WI38 (cell line): Measurements from ENCODE around the gene MRPL34.

Source experiments
- H3K4me3 ChIP-seq: 2 replicates; pipeline ENCODE4 v1.5.1; 2011; ENCODE audit warnings: low read depth, mild to moderate bottlenecking, control low read depth, low read length
- TF ChIP-seq, protein P1 (sequence below): IDR thresholded peaks from 2 replicates; pipeline ENCODE4 v1.5.1; 2012; ENCODE audit warnings: low read depth, mild to moderate bottlenecking, control low read depth, low read length

Gene MRPL34

GRCh38 chr19:17275441-17276175 is 30.1 kb upstream of the MRPL34 start:
- no peak overlapping the region for H3K4me3 ChIP-seq
- TF ChIP-seq, protein P1, sequence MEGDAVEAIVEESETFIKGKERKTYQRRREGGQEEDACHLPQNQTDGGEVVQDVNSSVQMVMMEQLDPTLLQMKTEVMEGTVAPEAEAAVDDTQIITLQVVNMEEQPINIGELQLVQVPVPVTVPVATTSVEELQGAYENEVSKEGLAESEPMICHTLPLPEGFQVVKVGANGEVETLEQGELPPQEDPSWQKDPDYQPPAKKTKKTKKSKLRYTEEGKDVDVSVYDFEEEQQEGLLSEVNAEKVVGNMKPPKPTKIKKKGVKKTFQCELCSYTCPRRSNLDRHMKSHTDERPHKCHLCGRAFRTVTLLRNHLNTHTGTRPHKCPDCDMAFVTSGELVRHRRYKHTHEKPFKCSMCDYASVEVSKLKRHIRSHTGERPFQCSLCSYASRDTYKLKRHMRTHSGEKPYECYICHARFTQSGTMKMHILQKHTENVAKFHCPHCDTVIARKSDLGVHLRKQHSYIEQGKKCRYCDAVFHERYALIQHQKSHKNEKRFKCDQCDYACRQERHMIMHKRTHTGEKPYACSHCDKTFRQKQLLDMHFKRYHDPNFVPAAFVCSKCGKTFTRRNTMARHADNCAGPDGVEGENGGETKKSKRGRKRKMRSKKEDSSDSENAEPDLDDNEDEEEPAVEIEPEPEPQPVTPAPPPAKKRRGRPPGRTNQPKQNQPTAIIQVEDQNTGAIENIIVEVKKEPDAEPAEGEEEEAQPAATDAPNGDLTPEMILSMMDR, result no peak

- TF ChIP-seq, protein P1, result no peak
- no peak overlapping the region for H3K4me3 ChIP-seq
Observed at GRCh38 chr19:17279436-17279835, 26.2 kb upstream of the MRPL34 start.

- peak within 1 kb of the TSS; percentile 50 for H3K4me3 ChIP-seq
- TF ChIP-seq, protein P1, result no peak
Observed at GRCh38 chr19:17281391-17282304, 24.0 kb upstream of the MRPL34 start, which contains the start of gene ANKLE1. Gene ANKLE1, plus strand, starts transcription at chr19:17281901. Its CDS starts 20 bp downstream, at chr19:17281921.

DNA sequence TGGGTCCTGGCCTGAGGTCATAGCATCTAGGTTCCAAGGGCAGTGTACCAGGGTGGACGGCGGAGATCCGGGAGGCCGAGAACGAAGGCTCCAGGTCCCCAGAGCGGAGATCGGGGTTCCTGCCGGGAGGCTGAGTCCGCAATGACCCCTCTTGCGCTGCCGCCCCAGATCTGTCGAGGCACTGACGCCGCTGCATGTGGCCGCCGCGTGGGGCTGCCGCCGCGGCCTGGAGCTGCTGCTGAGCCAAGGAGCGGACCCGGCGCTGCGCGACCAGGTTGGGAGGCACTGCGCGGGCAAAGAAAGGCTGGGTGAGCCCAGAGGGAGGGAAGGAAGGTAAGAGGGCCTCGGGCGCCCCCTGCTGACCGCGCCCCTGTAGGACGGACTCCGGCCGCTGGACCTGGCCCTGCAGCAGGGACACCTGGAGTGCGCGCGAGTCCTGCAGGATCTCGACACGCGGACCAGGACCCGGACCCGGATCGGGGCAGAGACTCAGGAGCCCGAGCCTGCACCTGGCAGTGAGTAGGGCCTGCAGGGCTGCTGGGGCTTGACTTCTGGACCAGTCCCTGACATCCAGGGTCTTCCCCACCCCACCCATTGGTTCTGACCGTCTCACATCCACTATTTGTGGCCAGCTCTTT is 23.1 kb upstream of the MRPL34 start:
- H3K4me3 ChIP-seq, result peak overlapping the region; percentile 50

GRCh38 chr19:17283504-17283996 is 22.1 kb upstream of the MRPL34 start:
- TF ChIP-seq, protein P1, result no peak
- no peak overlapping the region for H3K4me3 ChIP-seq

More for the DNA sequence above, 23.1 kb upstream of the MRPL34 start:
- TF ChIP-seq, protein P1, result peak; percentile 85

DNA sequence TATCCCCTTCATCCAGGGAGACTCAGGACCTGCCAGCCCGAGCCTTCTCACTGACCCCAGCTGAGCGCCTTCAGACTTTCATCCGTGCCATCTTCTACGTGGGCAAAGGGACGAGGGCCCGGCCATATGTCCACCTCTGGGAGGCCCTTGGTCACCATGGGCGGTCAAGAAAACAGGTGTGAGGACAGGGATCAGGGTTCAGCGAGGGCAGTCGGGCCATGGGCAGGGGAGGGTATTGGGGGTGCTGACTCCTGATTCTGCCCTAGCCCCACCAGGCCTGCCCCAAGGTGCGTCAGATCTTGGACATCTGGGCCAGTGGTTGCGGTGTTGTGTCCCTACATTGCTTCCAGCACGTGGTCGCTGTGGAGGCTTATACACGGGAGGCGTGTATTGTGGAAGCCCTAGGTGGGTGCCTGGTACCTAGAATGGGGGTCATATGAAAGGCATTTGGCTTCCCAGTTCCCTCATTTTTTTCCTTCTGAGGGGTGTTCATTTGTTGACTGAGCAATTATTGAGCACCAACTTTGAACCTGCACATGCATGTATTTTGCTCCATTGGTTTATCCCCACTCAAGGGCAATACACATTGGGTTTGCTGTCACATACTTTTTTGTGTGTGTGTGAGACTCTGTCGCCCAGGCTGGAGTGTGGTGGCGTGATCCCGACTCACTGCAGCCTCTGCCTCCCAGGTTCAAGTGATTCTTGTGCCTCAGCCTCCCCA is 20.1 kb upstream of the MRPL34 start:
- TF ChIP-seq, protein P1, result no peak
- no peak overlapping the region for H3K4me3 ChIP-seq
